ENCODE measurements around the gene SLC23A3. TPM values are rescaled to one million over a fixed set of nuclear protein-coding genes. Genes with fewer than 3 reads are reported as not detected.

The SLC23A3 gene
- total RNA-seq, 1 donor from 2014 or later, result 1.4 TPM

DNA sequence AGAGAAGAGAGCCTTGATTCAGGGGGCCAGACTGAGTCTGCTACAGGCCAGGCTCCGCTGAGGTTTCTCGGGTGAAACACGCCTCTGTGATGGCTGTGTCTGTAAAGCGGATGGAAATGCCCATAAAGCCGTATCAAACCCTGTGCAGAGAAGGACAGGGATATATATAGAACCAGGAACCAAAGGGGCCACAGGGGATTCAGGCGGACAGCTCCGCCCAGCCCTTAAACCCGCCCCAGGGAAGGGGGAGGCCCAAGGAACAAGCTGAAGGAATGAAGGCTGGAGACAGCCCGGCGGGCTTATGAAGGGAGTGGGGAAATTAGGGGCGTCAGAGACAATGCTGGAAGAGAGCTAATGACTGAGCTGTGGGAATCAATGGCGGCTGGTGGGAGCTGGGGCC, 51.3 kb downstream of the SLC23A3 start:
- no peak overlapping the region for H3K9ac ChIP-seq
- no peaks in the 10 kb centered on the region for H3K9me3 ChIP-seq (ENCODE audit: low read depth)
- peak; percentile 23 for DNase-seq (ENCODE audit: low spot score)
- Mint-ChIP-seq H3K9me3 (no peaks in the 10 kb centered on the region), H3K4me3 (no peak overlapping the region), H3K4me1 (peaks cover 11% of the 10 kb centered on the region), H3K27ac (no peak overlapping the region), H3K27me3 (ENCODE audit: insufficient read depth, low read depth) (peaks cover 2% of the 10 kb centered on the region), H3K36me3 (no peaks in the 10 kb centered on the region)
- no peaks in the 10 kb centered on the region for H3K27me3 ChIP-seq
- no peak overlapping the region for H3K4me2 ChIP-seq
- no peak overlapping the region for H3K27ac ChIP-seq
- no peaks in the 10 kb centered on the region for H3K36me3 ChIP-seq
- H2AFZ ChIP-seq (replicated peaks), result no peak overlapping the region
- H3K4me1 ChIP-seq, result peaks cover 3% of the 10 kb centered on the region
- H4K20me1 ChIP-seq (ENCODE audit: low read depth), result peaks cover 25% of the 10 kb centered on the region
- H3K79me2 ChIP-seq (ENCODE audit: low read depth), result no peaks in the 10 kb centered on the region
- no peak overlapping the region for H3K4me3 ChIP-seq
- TF ChIP-seq CTCF (IDR thresholded peaks at IDR 0.05) (no peak), EZH2phosphoT487 (IDR thresholded peaks at IDR 0.05) (no peak), EZH2 (IDR thresholded peaks at IDR 0.05) (no peak)
- H3F3A ChIP-seq (ENCODE audit: low read depth), result no peaks in the 10 kb centered on the region

DNA sequence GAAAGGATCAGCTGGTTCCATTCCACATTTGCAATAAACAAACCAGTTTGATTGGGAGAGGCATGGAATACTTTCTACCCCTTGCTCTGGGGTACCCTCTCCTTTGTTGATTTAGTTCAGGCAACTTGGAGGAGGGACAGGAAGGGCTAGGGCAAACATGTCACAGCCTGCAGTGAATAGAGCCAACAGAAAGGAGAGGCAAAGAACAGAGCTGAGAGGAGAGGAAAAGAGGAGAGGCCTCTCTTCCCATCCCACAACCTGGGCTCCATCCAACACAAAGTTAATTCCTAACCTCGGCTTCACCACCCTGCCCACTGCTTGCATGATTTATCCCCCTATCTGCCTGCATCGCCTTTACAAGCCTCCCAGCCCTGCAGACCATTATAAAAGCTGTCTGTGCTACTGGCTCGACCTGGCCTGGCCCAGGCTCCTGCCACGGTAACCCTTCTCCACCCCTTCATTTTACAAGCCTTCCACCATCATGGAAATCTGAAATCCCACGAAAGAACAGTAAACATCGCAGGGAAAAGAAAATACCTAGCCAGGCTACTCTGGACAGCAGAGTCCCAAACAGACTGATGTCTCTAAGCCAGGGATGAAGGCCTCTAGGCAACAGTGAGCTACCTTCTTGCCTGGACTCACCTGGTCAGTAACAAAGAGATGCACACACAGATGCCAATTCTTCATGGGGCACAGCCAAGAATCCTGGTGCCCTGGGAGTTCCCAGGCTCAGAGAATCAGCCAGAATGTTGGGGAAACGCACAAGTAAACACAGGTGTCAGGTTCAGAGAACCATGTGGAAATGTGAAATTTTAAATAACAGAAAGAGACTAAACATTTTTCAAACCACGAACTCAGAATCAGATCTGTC, 52.8 kb downstream of the SLC23A3 start:
- H3K27ac ChIP-seq, result no peak overlapping the region
- DNase-seq (ENCODE audit: low spot score), result no peak
- H3K27me3 Mint-ChIP-seq (ENCODE audit: insufficient read depth, low read depth), result peaks cover 2% of the 10 kb centered on the region
- peaks cover 3% of the 10 kb centered on the region for H3K4me1 ChIP-seq
- no peaks in the 10 kb centered on the region for H3K9me3 ChIP-seq (ENCODE audit: low read depth)
- H3K9ac ChIP-seq, result no peak overlapping the region
- H3K4me3 Mint-ChIP-seq, result no peak overlapping the region
- H3K79me2 ChIP-seq (ENCODE audit: low read depth), result no peaks in the 10 kb centered on the region
- no peak overlapping the region for H3K4me2 ChIP-seq
- H2AFZ ChIP-seq (replicated peaks), result no peak overlapping the region
- H3K4me3 ChIP-seq, result no peak overlapping the region
- no peaks in the 10 kb centered on the region for H3K4me1 Mint-ChIP-seq
- TF ChIP-seq EZH2 (IDR thresholded peaks at IDR 0.05), result no peak
- TF ChIP-seq EZH2phosphoT487 (IDR thresholded peaks at IDR 0.05), result no peak
- no peak for TF ChIP-seq CTCF (IDR thresholded peaks at IDR 0.05)
- no peaks in the 10 kb centered on the region for H3K27me3 ChIP-seq
- H4K20me1 ChIP-seq (ENCODE audit: low read depth), result peaks cover 23% of the 10 kb centered on the region
- no peaks in the 10 kb centered on the region for H3K36me3 Mint-ChIP-seq
- no peaks in the 10 kb centered on the region for H3K9me3 Mint-ChIP-seq
- H3K27ac Mint-ChIP-seq, result no peak overlapping the region
- H3K36me3 ChIP-seq, result no peaks in the 10 kb centered on the region
- no peaks in the 10 kb centered on the region for H3F3A ChIP-seq (ENCODE audit: low read depth)

GRCh38 chr2:219112651-219113338, 57.0 kb downstream of the SLC23A3 start:
- no peaks in the 10 kb centered on the region for H3K27me3 ChIP-seq
- TF ChIP-seq CTCF (IDR thresholded peaks at IDR 0.05), result no peak
- TF ChIP-seq EZH2 (IDR thresholded peaks at IDR 0.05), result no peak
- TF ChIP-seq EZH2phosphoT487 (IDR thresholded peaks at IDR 0.05), result no peak
- no peak overlapping the region for H3K9ac ChIP-seq
- Mint-ChIP-seq H3K9me3 (no peaks in the 10 kb centered on the region), H3K27me3 (ENCODE audit: insufficient read depth, low read depth) (no peaks in the 10 kb centered on the region), H3K27ac (no peak overlapping the region), H3K4me3 (no peak overlapping the region), H3K36me3 (no peaks in the 10 kb centered on the region), H3K4me1 (peaks cover 7% of the 10 kb centered on the region)
- no peak overlapping the region for H3K4me2 ChIP-seq
- H4K20me1 ChIP-seq (ENCODE audit: low read depth), result peaks cover 22% of the 10 kb centered on the region
- no peaks in the 10 kb centered on the region for H3F3A ChIP-seq (ENCODE audit: low read depth)
- no peaks in the 10 kb centered on the region for H3K79me2 ChIP-seq (ENCODE audit: low read depth)
- no peak overlapping the region for H3K27ac ChIP-seq
- no peaks in the 10 kb centered on the region for H3K36me3 ChIP-seq
- H3K4me1 ChIP-seq, result peaks cover 7% of the 10 kb centered on the region
- H3K9me3 ChIP-seq (ENCODE audit: low read depth), result no peaks in the 10 kb centered on the region
- no peak overlapping the region for H2AFZ ChIP-seq (replicated peaks)
- DNase-seq (ENCODE audit: low spot score), result no peak
- H3K4me3 ChIP-seq, result no peak overlapping the region
